ENCODE measurements around the gene HP1BP3.

The HP1BP3 gene

GRCh38 chr1:20770314-20771087 is 16.6 kb downstream of the HP1BP3 start:
- no peak for FAIRE-seq

- FAIRE-seq = no peak
Observed at GRCh38 chr1:20767271-20767670, 19.8 kb downstream of the HP1BP3 start.

GRCh38 chr1:20763417-20763816 is 23.7 kb downstream of the HP1BP3 start:
- no peak for FAIRE-seq

DNA sequence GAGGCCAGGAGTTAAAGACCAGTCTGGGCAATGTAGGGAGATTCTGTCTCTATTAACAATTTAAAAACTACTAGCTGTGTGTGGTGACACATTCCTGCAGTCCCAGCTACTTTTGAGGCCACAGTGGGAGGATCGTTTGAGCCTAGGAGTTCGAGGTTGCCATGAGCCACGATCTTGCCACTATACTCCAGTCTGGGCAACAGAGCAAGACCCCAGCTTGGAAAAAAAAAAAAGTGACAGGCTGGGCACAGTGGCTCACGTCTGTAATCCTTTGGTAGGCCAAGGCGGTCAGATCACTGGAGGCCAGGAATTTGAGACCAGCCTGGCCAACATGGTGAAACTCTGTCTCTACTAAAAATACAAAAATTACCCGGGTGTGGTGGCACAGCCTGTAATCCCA is 26.8 kb downstream of the HP1BP3 start:
- FAIRE-seq = no peak

DNA sequence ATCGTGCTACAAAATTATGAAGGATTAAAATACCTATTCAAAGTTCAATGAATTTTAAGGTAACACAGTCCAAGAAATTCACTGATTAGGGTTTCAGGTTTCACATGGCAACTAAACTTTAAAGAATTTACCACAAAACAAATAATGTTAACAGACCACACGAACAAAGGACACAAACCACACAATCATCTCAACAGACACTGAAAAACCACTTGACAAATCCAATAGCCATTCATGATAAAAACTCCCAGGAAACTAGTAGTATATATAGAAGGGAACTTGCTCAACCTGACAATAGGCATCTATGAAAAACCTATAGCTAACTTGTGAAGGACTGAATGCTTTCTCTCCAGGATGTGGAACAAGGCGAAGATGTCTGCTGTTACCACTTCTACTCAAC is 33.5 kb downstream of the HP1BP3 start:
- FAIRE-seq = no peak

GRCh38 chr1:20751462-20751990 is 35.6 kb downstream of the HP1BP3 start:
- FAIRE-seq = no peak

- FAIRE-seq = no peak
Observed at GRCh38 chr1:20742671-20743070, 44.4 kb downstream of the HP1BP3 start.

- FAIRE-seq = no peak
Observed at GRCh38 chr1:20740781-20741180, 46.3 kb downstream of the HP1BP3 start.

DNA sequence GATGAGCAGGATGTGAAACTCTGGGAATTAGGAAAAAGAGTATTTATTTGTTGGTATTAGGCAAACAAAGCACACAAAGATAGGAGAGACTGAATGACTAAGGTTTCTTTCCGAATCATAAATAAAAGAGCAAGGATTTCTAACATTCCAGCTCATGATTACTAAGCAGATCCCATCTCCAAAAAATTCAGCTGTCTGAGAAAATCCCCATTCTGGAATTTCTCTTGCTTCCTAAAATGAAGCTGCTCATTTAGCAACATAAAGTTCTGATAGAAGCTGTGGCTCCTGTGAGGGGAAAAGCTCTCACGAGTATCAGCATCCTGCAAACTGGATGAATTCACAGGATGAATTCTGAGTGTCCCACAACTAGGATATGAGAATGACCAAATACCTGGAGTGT is 47.9 kb downstream of the HP1BP3 start:
- no peak for FAIRE-seq

GRCh38 chr1:20735581-20736111 is 51.5 kb downstream of the HP1BP3 start:
- FAIRE-seq = no peak

DNA sequence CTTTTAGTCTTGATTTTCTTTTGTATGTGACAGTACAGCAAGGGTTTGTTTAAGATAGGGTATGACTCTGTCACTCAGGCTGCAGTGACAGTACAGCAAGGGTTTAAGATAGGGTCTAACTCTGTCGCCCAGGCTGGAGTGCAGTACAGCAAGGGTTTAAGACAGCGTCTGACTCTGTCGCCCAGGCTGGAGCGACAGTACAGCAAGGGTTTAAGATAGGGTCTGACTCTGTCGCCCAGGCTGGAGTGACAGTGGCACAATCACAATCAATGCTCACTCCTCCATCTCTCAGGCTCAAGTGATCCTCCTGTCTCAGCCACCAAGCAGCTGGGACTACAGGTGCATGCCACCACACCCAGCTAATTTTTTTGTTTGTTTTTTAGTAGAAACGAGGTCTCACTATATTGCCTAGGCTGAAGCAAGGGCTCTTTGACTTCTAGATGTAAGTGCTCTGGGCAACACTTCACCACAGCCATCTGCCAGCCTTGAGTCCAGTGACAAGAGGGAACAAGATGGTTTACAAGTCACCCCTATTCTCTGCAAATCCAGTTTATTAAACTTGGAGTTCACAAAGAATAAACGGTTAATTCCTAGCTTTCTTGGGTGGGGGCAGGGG is 53.6 kb downstream of the HP1BP3 start:
- FAIRE-seq = no peak

- no peak for FAIRE-seq
Observed at GRCh38 chr1:20732588-20733359, 54.3 kb downstream of the HP1BP3 start, which contains the start of gene SH2D5. TSS of gene SH2D5 (minus strand) at chr1:20732703. CDS start at chr1:20728044, 4,659 bp downstream.

DNA sequence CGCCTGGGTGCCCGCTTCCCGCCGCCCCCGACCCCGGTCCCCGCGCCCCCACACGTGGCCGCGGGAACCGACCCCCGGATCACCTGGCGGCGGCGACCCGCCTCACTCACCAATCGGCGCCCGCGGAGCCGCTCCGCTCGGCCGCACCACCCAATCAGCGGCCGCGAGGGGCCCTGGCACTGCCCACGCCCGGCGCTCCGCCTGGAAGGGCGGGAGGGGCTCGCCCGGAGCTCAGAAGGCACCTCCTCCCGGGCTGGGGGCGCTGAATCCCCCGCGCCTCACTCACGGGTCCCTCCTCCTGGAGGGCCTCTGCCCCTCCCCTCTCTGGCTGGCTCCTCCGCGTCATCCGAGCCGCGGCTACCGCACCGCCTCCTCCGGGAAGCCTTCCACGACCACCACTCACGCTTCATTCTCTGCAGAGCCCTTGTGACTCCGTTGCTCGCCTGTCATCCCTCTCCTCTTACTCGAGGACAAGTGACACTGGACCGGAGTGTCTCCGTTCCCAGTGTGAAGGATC is 55.0 kb downstream of the HP1BP3 start:
- FAIRE-seq = no peak

- no peak for FAIRE-seq
Observed at GRCh38 chr1:20731057-20731991, 55.8 kb downstream of the HP1BP3 start.

DNA sequence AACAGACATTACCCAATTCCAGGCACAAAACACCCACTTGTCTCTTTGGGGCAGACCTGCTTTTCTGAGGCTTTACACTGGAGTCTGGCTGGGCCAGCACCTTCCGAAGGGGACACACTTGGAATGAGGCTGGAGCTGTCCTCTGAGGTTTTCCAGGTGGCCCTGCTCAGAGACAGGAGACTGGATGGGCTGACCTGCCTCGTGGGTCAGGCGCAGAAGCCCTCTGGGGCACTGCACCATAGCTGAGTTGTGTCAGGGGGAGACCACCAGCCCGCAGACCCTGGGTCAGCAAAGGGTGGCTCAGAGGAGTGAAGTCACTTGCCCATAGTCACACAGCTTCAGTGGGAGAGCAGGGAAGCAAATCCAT is 56.4 kb downstream of the HP1BP3 start:
- FAIRE-seq = no peak

- FAIRE-seq = no peak
Observed at GRCh38 chr1:20729990-20730689, 57.0 kb downstream of the HP1BP3 start.

DNA sequence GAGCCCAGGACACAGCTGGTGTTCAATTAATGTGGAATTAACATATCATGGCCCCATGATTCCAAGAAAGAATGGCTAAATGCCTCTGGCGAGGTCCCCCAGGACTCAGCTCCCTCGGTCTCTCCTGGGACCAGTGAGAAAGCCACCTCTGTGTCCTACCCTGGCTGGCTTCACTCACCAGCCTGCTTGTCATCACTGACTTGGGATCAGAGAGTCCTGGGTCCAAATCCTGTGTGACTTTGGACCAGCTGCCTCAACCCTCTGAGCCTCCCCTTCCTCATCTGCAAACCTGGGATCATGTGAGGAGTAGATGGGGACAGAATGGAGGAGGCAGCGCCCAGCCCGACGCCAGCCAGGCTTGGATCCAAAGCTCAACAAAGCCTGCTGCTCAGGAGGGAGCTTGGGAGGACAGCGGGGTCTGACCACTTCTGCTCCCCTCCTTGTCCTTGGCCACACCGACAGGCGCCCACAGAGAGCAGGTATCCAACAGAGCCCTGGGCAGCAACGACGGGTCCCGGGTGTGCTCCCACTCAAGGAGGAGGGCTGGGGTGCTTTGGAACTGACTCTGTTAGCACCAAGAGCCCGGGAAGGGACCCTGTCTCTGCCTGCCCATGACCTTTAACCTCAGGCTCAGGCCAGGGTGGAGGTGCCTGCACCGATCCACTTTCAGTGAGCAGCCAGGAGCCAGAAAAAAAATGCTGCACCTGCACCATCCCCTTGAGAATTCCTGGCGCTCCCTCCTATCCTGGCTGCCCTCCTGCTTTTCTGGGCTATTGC is 57.8 kb downstream of the HP1BP3 start:
- FAIRE-seq = no peak

DNA sequence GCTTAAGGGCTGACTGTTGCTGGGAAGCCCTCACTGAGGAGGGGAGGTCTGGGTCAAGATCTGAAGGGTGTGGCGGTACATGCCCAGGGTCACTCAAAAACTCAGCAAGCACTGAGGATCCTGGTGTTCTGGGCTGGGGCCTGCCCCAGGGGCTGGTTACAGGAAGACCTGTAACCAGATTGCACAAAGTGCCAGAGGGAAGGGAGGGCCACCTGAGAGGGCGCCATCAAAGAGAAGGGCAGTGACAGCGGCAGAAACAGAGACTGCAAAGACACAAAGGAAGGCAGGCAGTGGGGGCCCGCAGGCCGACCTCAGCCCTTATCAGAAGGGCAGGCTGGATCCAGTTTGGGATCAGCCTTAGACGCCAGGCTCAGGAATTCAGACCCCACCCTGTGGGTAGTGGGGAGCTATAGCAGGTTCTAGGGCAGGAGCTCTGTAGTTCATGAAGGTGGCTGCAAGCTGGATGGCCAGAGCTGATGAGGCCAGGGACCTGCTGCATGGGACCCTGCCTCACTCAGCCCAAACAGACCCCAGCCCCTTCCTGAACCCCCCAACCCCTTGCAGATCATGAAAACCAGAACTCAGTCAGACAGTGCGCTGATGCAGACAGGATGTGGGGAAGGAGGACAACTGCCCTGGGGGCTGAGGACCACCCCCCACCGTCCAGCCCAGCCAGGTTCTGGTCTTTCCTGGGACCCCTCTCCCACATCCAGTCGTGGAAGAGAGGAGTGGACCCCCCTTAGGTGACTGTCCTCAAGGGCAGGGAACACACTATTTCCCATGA is 58.5 kb downstream of the HP1BP3 start:
- no peak for FAIRE-seq

DNA sequence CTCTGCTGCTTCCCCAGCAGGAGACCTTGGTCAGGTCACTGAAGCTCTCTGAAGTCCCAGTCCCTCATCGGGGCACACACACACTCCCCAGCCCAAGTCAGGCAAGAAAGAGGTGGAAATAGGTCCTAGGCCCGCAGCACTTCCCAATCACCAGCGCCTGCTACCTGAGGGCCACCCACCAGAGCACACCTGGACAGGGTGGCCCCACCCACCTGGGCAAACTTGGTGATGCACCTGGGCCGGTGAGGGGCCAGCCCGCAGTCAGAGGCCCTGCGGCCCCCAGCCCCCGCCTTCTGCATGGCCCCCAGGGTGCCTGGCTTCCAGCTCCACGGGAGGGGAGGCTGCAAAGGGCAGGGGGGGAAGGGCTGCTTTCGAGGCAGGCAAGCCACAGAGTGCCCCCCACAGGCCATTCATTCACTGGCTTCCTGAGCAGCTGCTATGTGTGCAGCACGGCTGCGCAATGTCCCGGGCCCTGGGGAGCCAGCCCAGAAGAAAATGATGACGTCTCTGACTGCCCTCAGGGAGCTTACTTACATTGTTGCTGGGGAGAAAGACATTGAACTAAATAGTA is 59.3 kb downstream of the HP1BP3 start:
- no peak for FAIRE-seq
